Stimulated activated naive CD4-positive, alpha-beta T cell treated with Interleukin-2 at 50 U/mL for 16 hours (primary cell): Measurements from ENCODE around the gene DLK1.

ENCODE experiments used
- DNase-seq: peaks from one replicate; lab custom pipeline; 2025; lab: John Stamatoyannopoulos, UW

Gene DLK1

GRCh38 chr14:100714258-100714892 is 12.3 kb upstream of the DLK1 start:
- no peak for DNase-seq

GRCh38 chr14:100715332-100715731 is 11.4 kb upstream of the DLK1 start:
- no peak for DNase-seq

- DNase-seq, result no peak
Observed at GRCh38 chr14:100715803-100716202, 10.9 kb upstream of the DLK1 start.

- no peak for DNase-seq
Observed at GRCh38 chr14:100717386-100717785, 9.3 kb upstream of the DLK1 start.

GRCh38 chr14:100719976-100720520 is 6.6 kb upstream of the DLK1 start:
- no peak for DNase-seq

GRCh38 chr14:100721568-100721967 is 5.1 kb upstream of the DLK1 start:
- DNase-seq, result no peak

- no peak for DNase-seq
Observed at GRCh38 chr14:100722367-100722766, 4.3 kb upstream of the DLK1 start.

- no peak for DNase-seq
Observed at GRCh38 chr14:100723135-100723829, 3.4 kb upstream of the DLK1 start.

- DNase-seq, result no peak
Observed at GRCh38 chr14:100723830-100724437, 2.8 kb upstream of the DLK1 start.

- no peak for DNase-seq
Observed at GRCh38 chr14:100724536-100724935, 2.2 kb upstream of the DLK1 start.

GRCh38 chr14:100725587-100726387 is 905 bp upstream of the DLK1 start:
- no peak for DNase-seq

GRCh38 chr14:100727086-100727872 is 587 bp downstream of the DLK1 start:
- no peak for DNase-seq

GRCh38 chr14:100727873-100728240 is 1.2 kb downstream of the DLK1 start:
- DNase-seq, result no peak

GRCh38 chr14:100728962-100729361 is 2.3 kb downstream of the DLK1 start:
- no peak for DNase-seq

- no peak for DNase-seq
Observed at GRCh38 chr14:100729982-100730381, 3.3 kb downstream of the DLK1 start.

GRCh38 chr14:100730581-100730980 is 3.9 kb downstream of the DLK1 start:
- DNase-seq, result no peak

GRCh38 chr14:100731011-100731670 is 4.4 kb downstream of the DLK1 start:
- DNase-seq, result no peak

- DNase-seq, result no peak
Observed at GRCh38 chr14:100731846-100732765, 5.4 kb downstream of the DLK1 start.

- DNase-seq, result no peak
Observed at GRCh38 chr14:100732766-100733100, 6.0 kb downstream of the DLK1 start.
